Pancreas (tissue), 10 donors: ENCODE data around the gene BCL2. TPM values are rescaled to one million over a fixed set of nuclear protein-coding genes. Genes with fewer than 3 reads are reported as not detected.

Experiments used
- ATAC-seq, 4 donors: fragments of 200-7000 bp; cut with Tn5 transposase; one replicate each; pipeline versions ENCODE4 v1.8.0 to v1.9.1; 2020; ENCODE audit warnings: mild to moderate bottlenecking in 4 of 4, moderate library complexity in 4 of 4
- DNase-seq, 6 donors: peaks; one replicate each; pipeline ENCODE4 v3.0.0-alpha.2; 2020
- FAIRE-seq: peaks from 2 replicates; lab custom pipeline; 2012; peaks lifted over from hg19 to GRCh38; lab: Jason Lieb, UNC
- H3K27ac ChIP-seq, 4 donors: fragments of 200-600 bp; sonication (generic); 1 replicate in 3 of 4; 2 replicates in 1 of 4; pipeline versions ENCODE4 v1.5.0 to v1.8.0; 2020
- H3K27me3 ChIP-seq, 4 donors: fragments of 200-600 bp; one replicate each; pipeline ENCODE4 v1.8.0; 2021
- H3K36me3 ChIP-seq, 3 donors: fragments of 200-600 bp; sonication (generic) in 1 of 3; one replicate each; pipeline versions ENCODE4 v1.5.0 to v1.8.0; 2020 to 2021
- H3K4me1 ChIP-seq, 3 donors: fragments of 200-600 bp; one replicate each; pipeline ENCODE4 v1.8.0; 2021
- H3K4me3 ChIP-seq, 4 donors: fragments of 200-600 bp; sonication (generic) in 2 of 4; one replicate each; pipeline versions ENCODE4 v1.5.0 to v1.8.0; 2020 to 2021
- H3K9me3 ChIP-seq, 4 donors: fragments of 200-600 bp; one replicate each; pipeline ENCODE4 v1.8.0; 2021
- WGBS, 2 donors: extraction: QIAGEN DNeasy Blood & Tissue Kit; methylation state at CpG; one replicate each; pipeline ENCODE4 v1.1.7; 2013; 5-methylcytosine and 5-hydroxymethylcytosine counted together
- intact Hi-C, 3 donors: fragments of 100-400 bp; cut with DNase I; formaldehyde crosslinking; loops; one replicate each; pipeline versions ENCODE4 v1.11.1 to v1.14.2; 2022
- polyA plus RNA-seq, 2 donors: library from polyadenylated mRNA; stranded (reverse); fragments of 200-250 nt; gene quantifications; one replicate each; pipeline ENCODE4 v1.2.3, GENCODE V29; 2013
- total RNA-seq, 6 donors: library from RNA; stranded (reverse); fragmentation: NEBNext Ultra II Directional in 4 of 6; extraction: Animal tissue kit (Norgen Biotek cat#: 25700) in 4 of 6; gene quantifications; one replicate each; pipeline versions ENCODE4 v1.2.1 to v1.2.4, GENCODE V29; 2021 to 2023
- TF ChIP-seq, protein P1 (sequence below), 4 donors: fragments of 200-600 bp; sonication (generic) in 3 of 4; IDR thresholded peaks; one replicate each; pipeline versions ENCODE4 v1.5.0 to v1.8.0; 2021; ENCODE audit warnings: antibody characterized with exemption in 4 of 4
- donor health status: healthy with polysubstance abuse.
- donor health status: DM: no; HTN: no; CAD: no; lungs with moderate emphysema.
- donor health status: DM: no; HTN: no; CAD: no.
- donor health status: control.
- donor health status: control.
- donor health status: Bipolar disorder and iron deficiency.
- donor health status: DM: yes; HTN: yes; CAD: no.
- donor health status: DM: no; HTN: no; CAD: no.
- donor health status: DM: no; HTN: no; CAD: no.
- donor health status: DM: yes; HTN: yes; CAD: no.

Gene BCL2
- total and polyA plus RNA-seq, 8 donors = 1.9 to 9.0 (median 4.2) TPM

DNA sequence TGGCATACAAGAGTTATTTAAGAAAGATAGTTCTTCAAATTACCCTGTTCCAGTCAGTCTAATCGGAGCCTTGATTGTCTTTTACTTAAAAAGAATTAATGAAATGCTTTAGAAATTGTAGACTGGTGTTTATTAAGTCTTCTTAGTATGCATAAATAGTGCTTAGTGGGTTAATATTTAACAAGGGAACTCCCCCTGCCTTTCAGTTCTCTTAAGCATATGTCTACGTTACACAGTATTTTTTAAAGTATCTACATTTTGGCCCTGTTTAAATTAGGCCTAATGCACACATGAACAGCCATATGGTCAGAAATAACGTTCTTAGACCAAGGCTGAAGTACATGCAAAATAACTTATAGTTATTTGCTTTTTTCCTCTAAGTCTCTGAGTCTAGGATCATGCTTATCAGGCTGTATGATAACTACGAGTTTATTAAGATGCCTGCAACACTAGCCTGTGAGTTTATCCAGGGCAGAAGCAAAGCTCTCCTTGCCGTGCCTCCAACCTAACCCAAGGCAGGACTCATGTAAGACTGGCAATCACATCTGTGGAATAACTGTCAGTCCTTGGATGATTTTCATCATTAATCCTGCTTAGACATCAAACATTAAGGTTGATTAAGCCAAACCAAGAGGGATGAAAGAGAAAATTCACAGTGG is 6.7 kb downstream of the BCL2 start:
- FAIRE-seq = no peak

DNA sequence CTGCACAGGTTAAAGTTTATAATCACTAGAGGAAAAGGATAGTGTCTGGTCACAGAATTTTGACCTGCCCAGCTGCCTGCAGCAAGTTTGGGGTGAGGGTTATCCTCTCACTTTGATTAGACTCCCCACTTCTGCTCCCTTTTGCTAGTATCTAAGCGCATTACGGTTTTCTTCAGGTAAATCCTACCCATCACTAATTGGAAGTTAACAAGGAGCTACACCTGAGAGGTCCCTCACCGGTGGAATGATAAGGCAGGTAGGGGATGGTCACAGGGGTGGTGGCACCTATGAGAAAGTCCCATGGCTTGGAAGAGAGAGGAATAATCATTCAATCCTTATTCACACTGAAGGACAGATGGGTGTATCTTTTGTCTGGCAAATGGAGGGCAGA is 7.6 kb downstream of the BCL2 start:
- FAIRE-seq = no peak
- Histone ChIP-seq H3K4me1 (peaks cover 0 to 6% (median 4%) of the 10 kb centered on the region in 3 donors), H3K9me3 (no peaks in the 10 kb centered on the region), H3K27ac (no peak overlapping the region), H3K4me3 (no peak overlapping the region), H3K27me3 (no peaks in the 10 kb centered on the region), H3K36me3 (no peaks in the 10 kb centered on the region)
- 80 to 90% methylated on average over 3 of the region's 3 CpGs for WGBS, 2 donors
- intact Hi-C loops = loop anchor here in 1 of 3 donors (10.0 kb wide), 1 partner anchor 177 kb away; no protein-coding TSS in a partner anchor
- no peak for ATAC-seq
- DNase-seq = no peak
- TF ChIP-seq, protein P1, sequence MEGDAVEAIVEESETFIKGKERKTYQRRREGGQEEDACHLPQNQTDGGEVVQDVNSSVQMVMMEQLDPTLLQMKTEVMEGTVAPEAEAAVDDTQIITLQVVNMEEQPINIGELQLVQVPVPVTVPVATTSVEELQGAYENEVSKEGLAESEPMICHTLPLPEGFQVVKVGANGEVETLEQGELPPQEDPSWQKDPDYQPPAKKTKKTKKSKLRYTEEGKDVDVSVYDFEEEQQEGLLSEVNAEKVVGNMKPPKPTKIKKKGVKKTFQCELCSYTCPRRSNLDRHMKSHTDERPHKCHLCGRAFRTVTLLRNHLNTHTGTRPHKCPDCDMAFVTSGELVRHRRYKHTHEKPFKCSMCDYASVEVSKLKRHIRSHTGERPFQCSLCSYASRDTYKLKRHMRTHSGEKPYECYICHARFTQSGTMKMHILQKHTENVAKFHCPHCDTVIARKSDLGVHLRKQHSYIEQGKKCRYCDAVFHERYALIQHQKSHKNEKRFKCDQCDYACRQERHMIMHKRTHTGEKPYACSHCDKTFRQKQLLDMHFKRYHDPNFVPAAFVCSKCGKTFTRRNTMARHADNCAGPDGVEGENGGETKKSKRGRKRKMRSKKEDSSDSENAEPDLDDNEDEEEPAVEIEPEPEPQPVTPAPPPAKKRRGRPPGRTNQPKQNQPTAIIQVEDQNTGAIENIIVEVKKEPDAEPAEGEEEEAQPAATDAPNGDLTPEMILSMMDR (IDR thresholded peaks at IDR 0.05) = no peak

More for the DNA sequence above, 6.7 kb downstream of the BCL2 start:
- peaks cover 0 to 5% (median 4%) of the 10 kb centered on the region in 3 donors for H3K4me1 ChIP-seq
- no peak overlapping the region for H3K4me3 ChIP-seq
- DNase-seq (no peak), ATAC-seq (no peak)
- H3K27ac ChIP-seq = no peak overlapping the region
- intact Hi-C loops = loop anchor here in 1 of 3 donors (10.0 kb wide), 1 partner anchor 178 kb away; no protein-coding TSS in a partner anchor
- TF ChIP-seq, protein P1 (IDR thresholded peaks at IDR 0.05) = no peak
- no peaks in the 10 kb centered on the region for H3K27me3 ChIP-seq
- WGBS, 2 donors = 46 to 53% methylated on average over 5 of the region's 5 CpGs
- H3K36me3 ChIP-seq = no peaks in the 10 kb centered on the region
- no peaks in the 10 kb centered on the region for H3K9me3 ChIP-seq

DNA sequence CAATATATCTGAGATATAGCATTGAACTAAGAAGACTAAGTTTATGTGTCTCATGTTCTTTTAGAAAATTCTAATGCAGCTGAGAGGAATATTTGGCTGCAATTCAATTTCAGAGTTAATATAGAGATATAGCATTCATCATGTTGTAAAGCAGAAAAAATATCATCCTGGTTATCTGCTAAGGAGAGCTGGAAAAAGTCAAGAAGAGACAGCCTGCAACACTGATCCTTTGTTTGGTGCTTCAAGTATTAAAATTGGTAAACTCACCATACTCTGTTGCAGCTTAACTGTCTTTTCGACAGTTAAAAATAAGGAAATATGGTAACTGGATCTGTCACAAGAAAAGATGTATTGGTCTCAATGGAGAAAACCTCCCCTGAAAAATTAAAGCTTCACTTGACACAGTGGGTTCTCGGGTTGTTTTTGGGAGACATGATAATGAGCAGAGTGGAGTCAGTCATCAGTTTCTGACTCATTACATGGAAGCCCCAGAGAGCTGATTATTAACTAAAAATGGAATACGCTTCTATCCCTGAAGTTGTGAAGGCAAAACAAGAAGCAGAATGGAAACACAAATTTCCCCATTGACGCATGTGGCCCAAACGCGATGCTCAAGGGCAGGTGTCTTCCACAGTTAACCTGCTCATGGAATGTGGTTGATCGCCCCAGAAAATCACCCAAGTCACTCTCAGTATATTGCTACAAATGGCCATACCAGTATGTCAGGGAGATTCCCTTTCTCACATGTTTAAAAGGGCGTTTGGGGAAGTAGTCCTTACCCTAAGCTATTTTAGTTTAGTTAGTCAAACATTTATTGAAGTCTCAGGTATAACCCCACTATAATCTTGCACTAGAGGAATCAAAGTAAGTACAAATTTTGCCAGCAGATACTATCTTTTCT is 8.2 kb downstream of the BCL2 start:
- no peak for ATAC-seq
- FAIRE-seq = no peak
- H3K27me3 ChIP-seq = no peaks in the 10 kb centered on the region
- no peaks in the 10 kb centered on the region for H3K9me3 ChIP-seq
- no peak for DNase-seq
- H3K4me1 ChIP-seq = peaks cover 0 to 6% (median 5%) of the 10 kb centered on the region in 3 donors
- no peak overlapping the region for H3K27ac ChIP-seq
- no peaks in the 10 kb centered on the region for H3K36me3 ChIP-seq
- intact Hi-C loops = loop anchor here in 1 of 3 donors (10.0 kb wide), 1 partner anchor 177 kb away; no protein-coding TSS in a partner anchor
- no peak overlapping the region for H3K4me3 ChIP-seq
- 66 to 79% methylated on average over 8 of the region's 8 CpGs for WGBS, 2 donors
- TF ChIP-seq, protein P1 (IDR thresholded peaks at IDR 0.05) = no peak

DNA sequence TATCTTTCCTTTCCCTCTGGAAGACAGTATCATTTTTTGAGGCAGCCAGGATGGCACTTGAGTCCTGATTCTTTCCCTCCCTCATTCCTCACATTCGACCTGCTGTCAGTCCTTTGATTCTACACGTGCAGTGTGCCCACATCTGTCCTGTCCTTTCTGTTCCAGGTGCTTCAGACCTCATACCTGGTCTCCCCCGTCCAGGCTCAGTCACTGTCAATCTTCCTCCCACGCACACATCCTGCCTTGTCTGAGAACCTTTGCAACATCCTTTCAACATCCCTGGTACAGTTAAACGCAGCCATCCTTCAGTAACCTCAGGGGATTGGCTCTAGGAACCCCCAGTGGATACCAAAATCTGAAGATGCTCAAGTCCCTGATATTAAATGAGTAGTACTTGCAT is 10.1 kb downstream of the BCL2 start:
- FAIRE-seq = no peak
- intact Hi-C loops = no loop called here
- 63 to 74% methylated on average over 5 of the region's 5 CpGs for WGBS, 2 donors
- H3K4me1 ChIP-seq = peaks cover 0 to 8% (median 6%) of the 10 kb centered on the region in 3 donors
- no peak for ATAC-seq
- no peak overlapping the region for H3K27ac ChIP-seq
- H3K27me3 ChIP-seq = no peaks in the 10 kb centered on the region
- no peak for DNase-seq
- no peaks in the 10 kb centered on the region for H3K36me3 ChIP-seq
- H3K4me3 ChIP-seq = no peak overlapping the region
- no peaks in the 10 kb centered on the region for H3K9me3 ChIP-seq
- TF ChIP-seq, protein P1 (IDR thresholded peaks at IDR 0.05) = no peak
